GM15510 (cell line): ENCODE measurements around the gene COL9A1.

Source experiments
- POLR2A ChIP-seq: IDR thresholded peaks from 3 replicates; pipeline ENCODE4 v1.6.1; 2011; ENCODE audit warnings: borderline replicate concordance; ENCODE audit not compliant: insufficient read length; ENCODE audit errors: extremely low read depth

The COL9A1 gene

GRCh38 chr6:70264306-70264705 is 38.6 kb downstream of the COL9A1 start:
- no peak for TF ChIP-seq POLR2A

- no peak for TF ChIP-seq POLR2A
These were observed 44.4 kb downstream of the COL9A1 start for GRCh38 chr6:70258483-70258882.

DNA sequence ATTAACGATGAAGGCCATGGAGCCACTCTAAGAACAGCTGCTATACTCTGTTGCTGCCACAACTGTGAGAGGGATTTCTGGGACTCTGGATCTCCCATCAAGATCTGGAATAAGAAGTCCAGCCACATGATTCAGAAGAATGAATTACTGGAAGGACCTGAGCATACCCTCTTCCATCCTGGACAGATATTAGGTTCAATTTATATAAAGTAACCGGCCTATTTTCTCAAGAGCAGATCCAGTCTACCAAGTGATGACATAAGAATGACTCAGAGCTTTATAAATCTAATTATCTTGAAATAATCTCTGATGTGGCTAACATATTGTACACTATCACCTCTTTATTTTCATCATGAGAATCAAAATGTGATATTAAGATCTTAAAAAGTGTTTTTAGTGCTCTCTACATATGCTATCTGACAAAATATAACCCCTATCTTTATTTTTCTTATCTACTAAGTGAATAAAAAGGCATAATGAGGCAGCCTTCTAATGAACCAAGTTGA is 45.1 kb downstream of the COL9A1 start:
- no peak for TF ChIP-seq POLR2A

DNA sequence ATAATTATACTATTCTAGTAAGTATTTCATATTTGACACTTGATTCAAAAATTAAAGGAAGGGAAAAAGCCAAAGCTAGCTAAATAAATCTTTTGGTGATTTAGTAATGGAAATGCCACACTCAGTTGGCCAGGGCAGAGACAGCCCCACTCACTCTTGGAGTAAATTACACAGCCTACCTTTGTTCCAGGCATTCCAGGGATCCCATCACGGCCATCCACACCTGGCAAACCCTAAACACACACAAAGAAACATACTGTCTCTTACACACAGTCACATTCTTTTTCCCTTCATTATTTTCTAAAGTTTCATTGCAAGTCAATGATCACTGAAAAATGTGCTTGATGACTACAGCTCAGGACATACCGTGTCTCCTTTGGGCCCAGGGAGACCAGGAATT is 48.1 kb downstream of the COL9A1 start:
- no peak for TF ChIP-seq POLR2A

DNA sequence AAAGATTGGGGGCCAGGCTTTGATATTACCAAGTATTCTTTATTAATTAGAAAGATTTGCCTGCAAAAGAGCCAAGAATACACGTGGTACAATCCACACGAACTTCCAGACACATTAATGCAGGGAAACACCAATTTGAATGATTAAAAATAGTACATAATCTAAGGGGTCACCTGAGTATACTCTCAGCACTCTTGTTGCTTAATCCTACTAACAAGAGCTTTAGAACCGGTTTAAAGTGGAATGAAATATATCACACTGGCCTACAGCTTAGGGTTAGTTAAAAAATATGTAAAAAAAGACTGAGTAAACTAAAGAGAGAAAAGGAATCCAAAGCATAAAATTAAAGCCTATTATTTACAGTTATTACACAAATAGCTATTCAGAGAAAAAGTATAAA is 49.0 kb downstream of the COL9A1 start:
- TF ChIP-seq POLR2A = no peak

DNA sequence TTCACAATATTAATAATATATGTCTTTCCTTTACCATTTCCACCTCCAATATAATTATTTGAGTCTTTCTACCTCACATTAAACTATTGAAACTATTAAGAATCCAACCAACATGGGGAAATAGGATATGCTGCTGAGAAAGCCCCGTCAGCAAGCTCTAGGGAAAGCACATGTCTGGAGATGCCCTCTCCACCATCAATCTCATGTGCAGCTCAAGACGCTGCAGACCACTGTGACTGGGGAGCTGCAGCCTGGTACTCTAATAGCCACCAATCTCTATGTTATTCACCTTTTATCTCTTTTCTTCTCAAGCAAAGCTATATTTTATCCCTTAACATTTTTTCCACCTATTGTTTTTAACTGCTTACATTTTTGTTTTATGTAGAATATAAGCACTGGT is 50.3 kb downstream of the COL9A1 start:
- TF ChIP-seq POLR2A = no peak

GRCh38 chr6:70246118-70246517 is 56.8 kb downstream of the COL9A1 start:
- TF ChIP-seq POLR2A = no peak

- no peak for TF ChIP-seq POLR2A
These were observed 60.9 kb downstream of the COL9A1 start for GRCh38 chr6:70241991-70242420.

GRCh38 chr6:70241031-70241430 is 61.9 kb downstream of the COL9A1 start:
- no peak for TF ChIP-seq POLR2A

- TF ChIP-seq POLR2A = no peak
These were observed 66.5 kb downstream of the COL9A1 start for GRCh38 chr6:70236343-70236742.

DNA sequence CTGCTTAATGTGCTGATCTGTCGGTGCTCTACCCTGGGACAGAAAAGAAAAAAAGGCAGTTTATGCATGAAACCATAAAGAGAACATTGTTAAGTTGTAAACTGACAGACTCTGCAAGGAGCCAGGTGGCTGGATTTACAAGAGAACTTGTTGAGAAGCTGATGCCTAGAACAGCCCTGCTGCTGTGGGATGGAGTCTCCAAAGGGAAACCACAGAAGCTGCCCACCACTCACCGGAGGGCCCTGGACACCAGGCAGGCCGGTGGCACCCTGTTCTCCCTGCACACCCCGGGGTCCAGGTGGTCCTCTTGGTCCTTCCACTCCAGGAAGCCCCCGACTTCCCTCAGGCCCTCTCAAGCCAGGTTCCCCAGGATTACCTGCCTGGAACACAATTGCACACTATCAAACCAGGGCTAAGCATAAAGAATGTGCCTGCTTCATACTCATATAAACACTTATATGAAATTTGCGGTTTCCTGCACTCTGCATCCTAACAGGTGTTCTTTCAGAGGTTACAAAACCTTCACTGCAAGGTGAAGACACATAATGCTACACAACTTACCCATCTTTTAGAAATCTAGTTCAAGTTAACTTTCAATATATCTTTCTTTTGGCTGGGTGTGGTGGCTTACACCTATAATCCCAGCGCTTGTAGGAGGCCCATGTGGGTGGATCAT is 68.2 kb downstream of the COL9A1 start:
- TF ChIP-seq POLR2A = no peak

DNA sequence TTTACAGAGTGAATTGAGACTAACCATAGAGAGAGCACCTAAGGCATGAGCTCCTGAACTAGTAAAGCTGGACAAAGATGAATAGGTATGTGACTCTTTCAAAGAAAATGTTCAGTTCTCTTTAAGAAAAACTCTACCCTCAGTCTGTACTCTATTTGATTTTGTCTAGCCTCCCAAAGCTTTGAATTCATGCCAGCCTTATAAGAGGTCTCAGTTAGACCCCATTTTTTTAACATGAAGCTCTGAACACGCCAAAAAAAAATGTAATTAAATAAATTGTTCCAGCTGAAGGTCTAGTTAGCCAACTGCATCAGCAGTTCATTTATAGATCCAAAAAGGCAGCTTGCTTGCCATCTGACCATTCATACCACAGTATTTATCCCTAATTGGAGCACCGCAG is 71.6 kb downstream of the COL9A1 start:
- TF ChIP-seq POLR2A = no peak

GRCh38 chr6:70225055-70225454 is 77.8 kb downstream of the COL9A1 start:
- TF ChIP-seq POLR2A = no peak

- TF ChIP-seq POLR2A = no peak
These were observed 80.5 kb downstream of the COL9A1 start for GRCh38 chr6:70222439-70222749.

GRCh38 chr6:70221715-70222438 is 81.0 kb downstream of the COL9A1 start:
- no peak for TF ChIP-seq POLR2A
